A673 (cell line): Measurements from ENCODE around the gene KCNAB3.

Source experiments
- CTCF ChIP-seq: fragments of 300-800, 200-600 bp; sonication (generic); conservative IDR thresholded peaks from 2 replicates; pipeline ENCODE4 v1.5.1; 2017; ENCODE audit warnings: low read depth, mild to moderate bottlenecking, antibody characterized with exemption, low read length, moderate library complexity, mixed read lengths
- EZH2 ChIP-seq: fragments of 200-600 bp; sonication (generic); IDR thresholded peaks from 2 replicates; pipeline ENCODE4 v1.6.1; 2017; ENCODE audit warnings: borderline replicate concordance, low read depth, mild to moderate bottlenecking, mixed read lengths, antibody characterized with exemption, low read length; ENCODE audit not compliant: poor library complexity, severe bottlenecking

GRCh38 chr17:7932483-7932891 is 2.8 kb upstream of the KCNAB3 start:
- no peak for TF ChIP-seq CTCF
- no peak for TF ChIP-seq EZH2
